ACC112 (cell line): ENCODE measurements around the gene CPAMD8.
"Not testable (repeated sequence)": the region's sequence is repeated elsewhere in the genome, so short reads cannot be mapped to it uniquely, and the experiment has no call there.

Source experiments
- H2AFZ ChIP-seq: fragments of 200-600 bp; sonication (generic); one replicate; pipeline ENCODE4 v1.6.0; 2017; ENCODE audit warnings: antibody characterized with exemption, low read length; ENCODE audit not compliant: unreplicated experiment
- H3K27ac ChIP-seq: fragments of 200-600 bp; sonication (generic); 2 replicates; pipeline ENCODE4 v1.5.1; 2014; ENCODE audit warnings: low read depth, mild to moderate bottlenecking, antibody characterized with exemption, low read length, moderate library complexity
- H3K27me3 ChIP-seq: fragments of 200-600 bp; sonication (generic); 2 replicates; pipeline ENCODE4 v1.6.1; 2014; ENCODE audit warnings: mild to moderate bottlenecking, antibody characterized with exemption, low read length, moderate library complexity, mixed read lengths; ENCODE audit not compliant: insufficient read depth
- H3K36me3 ChIP-seq: fragments of 200-600 bp; sonication (generic); 2 replicates; pipeline ENCODE4 v1.6.1; 2016; ENCODE audit warnings: mild to moderate bottlenecking, antibody characterized with exemption, low read length, moderate library complexity, mixed read lengths; ENCODE audit not compliant: insufficient read depth
- H3K4me1 ChIP-seq: fragments of 200-600 bp; sonication (generic); one replicate; pipeline ENCODE4 v1.6.1; 2016; ENCODE audit warnings: low read length, mixed read lengths; ENCODE audit not compliant: insufficient read depth, unreplicated experiment, control insufficient read depth
- H3K4me3 ChIP-seq: fragments of 200-600 bp; sonication (generic); 2 replicates; pipeline ENCODE4 v1.5.1; 2014; ENCODE audit warnings: mild to moderate bottlenecking, low read depth, low read length
- H3K79me2 ChIP-seq: fragments of 200-600 bp; sonication (generic); one replicate; pipeline ENCODE4 v1.6.0; 2016; ENCODE audit warnings: low read length; ENCODE audit not compliant: control insufficient read depth, unreplicated experiment, insufficient read depth

Gene CPAMD8

DNA sequence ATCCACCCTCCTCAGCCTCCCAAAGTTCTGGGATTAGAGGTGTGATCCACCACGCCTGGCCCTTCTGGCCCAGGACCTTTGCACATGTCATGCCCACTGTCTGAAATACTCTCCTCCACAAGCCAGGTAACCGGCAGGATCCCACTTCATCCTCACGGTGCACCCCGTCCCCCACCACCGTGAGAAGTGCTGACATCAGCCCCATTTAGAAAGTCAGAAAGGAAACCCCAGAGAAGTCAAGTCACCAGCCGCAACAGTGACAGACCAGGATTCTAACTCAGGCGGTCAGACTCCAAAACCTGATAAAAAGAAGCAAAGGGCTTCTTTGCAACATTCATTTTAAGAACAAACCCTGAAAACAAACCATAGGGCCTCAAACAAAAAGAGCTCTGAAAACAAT, 3.9 kb downstream of the CPAMD8 start:
- H3K4me3 ChIP-seq, result no peak overlapping the region
- no peaks in the 10 kb centered on the region for H3K36me3 ChIP-seq
- no peak overlapping the region for H2AFZ ChIP-seq
- peaks cover 12% of the 10 kb centered on the region for H3K4me1 ChIP-seq
- peaks cover 26% of the 10 kb centered on the region for H3K27me3 ChIP-seq
- no peaks in the 10 kb centered on the region for H3K79me2 ChIP-seq
- no peak overlapping the region for H3K27ac ChIP-seq

GRCh38 chr19:17021793-17022590, 4.6 kb downstream of the CPAMD8 start:
- Histone ChIP-seq H3K27me3 (peaks cover 19% of the 10 kb centered on the region), H3K27ac (no peak overlapping the region), H2AFZ (no peak overlapping the region), H3K4me1 (peaks cover 12% of the 10 kb centered on the region), H3K79me2 (no peaks in the 10 kb centered on the region), H3K36me3 (no peaks in the 10 kb centered on the region), H3K4me3 (no peak overlapping the region)

- no peaks in the 10 kb centered on the region for H3K79me2 ChIP-seq
- H3K27ac ChIP-seq, result no peak overlapping the region
- H3K4me3 ChIP-seq, result no peak overlapping the region
- H3K27me3 ChIP-seq, result peaks cover 19% of the 10 kb centered on the region
- H3K4me1 ChIP-seq, result peaks cover 12% of the 10 kb centered on the region
- no peaks in the 10 kb centered on the region for H3K36me3 ChIP-seq
- no peak overlapping the region for H2AFZ ChIP-seq
Measured at GRCh38 chr19:17021328-17021727, 5.3 kb downstream of the CPAMD8 start.

DNA sequence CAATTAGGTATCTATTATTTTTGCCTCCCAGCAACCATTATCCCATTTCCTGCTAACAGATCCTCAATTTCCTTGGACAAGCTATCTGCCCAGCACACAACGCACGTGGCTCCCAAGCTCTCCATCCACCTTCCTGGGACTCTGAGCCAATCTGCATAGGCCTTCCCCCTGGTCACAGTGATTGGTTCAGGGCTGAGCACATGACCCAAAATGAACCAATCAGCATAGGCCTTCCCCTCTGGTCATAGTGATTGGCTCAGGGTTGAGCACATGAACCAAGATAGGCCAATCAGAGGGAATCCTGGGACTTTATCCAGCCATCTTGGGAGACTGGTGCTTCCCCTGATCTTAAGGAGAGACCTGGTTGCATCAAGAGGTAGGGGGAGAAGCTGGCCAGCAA, 5.8 kb downstream of the CPAMD8 start:
- Histone ChIP-seq H3K27ac (no peak overlapping the region), H3K79me2 (no peaks in the 10 kb centered on the region), H3K27me3 (peaks cover 14% of the 10 kb centered on the region), H3K36me3 (no peaks in the 10 kb centered on the region), H3K4me1 (peaks cover 12% of the 10 kb centered on the region), H2AFZ (no peak overlapping the region), H3K4me3 (no peak overlapping the region)

DNA sequence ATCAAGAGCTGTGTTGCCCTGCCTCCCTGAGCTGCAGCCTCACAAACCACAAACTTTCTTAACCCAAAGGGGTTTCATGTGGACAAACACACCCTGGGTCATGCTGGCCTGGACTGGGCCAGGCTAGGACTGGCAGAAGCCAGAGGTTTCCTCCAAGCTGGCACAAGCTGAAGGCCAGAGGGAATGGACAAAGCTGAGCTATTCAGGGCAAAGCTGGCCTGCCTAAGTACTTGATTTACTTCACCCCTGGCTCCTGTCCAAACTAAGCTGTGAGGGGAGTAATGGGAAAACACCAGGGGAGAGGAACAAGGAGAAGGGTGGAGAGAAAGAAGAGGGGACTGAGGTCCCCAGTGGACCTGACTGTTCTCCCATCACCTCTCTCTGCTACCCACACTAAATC, 6.2 kb downstream of the CPAMD8 start:
- Histone ChIP-seq H3K36me3 (no peaks in the 10 kb centered on the region), H3K27me3 (peaks cover 12% of the 10 kb centered on the region), H3K27ac (no peak overlapping the region), H3K4me1 (peaks cover 12% of the 10 kb centered on the region), H3K79me2 (no peaks in the 10 kb centered on the region), H3K4me3 (no peak overlapping the region), H2AFZ (no peak overlapping the region)

DNA sequence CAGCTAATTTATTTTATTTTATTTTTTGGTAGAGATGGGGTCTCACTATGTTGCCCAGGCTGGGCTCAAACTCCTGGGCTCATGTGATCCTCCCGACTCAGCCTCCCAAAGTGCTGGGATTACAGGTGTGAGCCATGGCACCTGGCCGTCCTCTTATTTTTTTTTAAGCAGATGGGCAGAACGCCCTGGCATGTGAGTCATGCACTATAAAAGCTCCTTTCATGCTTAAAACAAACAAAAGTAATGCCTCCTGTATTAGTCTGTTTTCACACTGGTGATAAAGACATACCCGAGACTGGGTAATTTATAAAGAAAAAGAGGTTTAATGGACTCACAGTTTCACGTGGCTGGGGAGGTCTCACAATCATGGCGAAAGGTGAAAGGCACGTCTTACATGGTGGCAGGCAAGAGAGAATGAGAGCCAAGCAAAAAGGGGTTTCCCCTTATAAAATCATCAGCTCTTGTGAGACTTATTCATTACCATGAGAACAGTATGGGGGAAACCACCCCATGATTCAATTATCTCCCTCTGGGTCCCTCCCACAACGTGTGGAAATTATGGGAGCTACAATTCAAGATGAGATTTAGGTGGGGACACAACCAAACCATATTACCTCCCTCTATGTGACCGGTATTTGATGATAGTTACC, 12.3 kb downstream of the CPAMD8 start:
- not testable (repeated sequence) for H3K27ac ChIP-seq, H3K79me2 ChIP-seq, H3K36me3 ChIP-seq, H2AFZ ChIP-seq, H3K4me1 ChIP-seq, H3K27me3 ChIP-seq, H3K4me3 ChIP-seq

DNA sequence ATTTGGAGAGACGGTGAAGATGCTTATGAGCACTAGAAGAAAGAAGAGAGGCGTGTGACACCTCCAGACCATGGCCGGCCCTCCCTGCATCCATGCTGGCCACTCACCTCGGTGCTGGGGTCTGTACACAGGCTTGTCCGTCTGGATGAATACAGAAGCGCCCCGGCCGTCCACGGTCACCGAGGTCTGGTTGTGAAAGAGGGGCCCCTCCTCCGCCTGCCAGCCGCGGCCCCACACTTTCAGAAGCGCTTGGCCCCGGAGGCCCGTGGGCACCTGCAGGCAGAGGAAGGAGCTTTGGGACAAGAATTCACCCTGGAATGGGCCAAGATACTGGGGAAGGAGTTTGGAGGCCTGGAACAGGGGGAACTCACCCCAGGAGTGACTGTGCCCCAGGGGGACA, 15.1 kb downstream of the CPAMD8 start:
- H3K27ac ChIP-seq, result no peak overlapping the region
- no peaks in the 10 kb centered on the region for H3K36me3 ChIP-seq
- H3K79me2 ChIP-seq, result no peaks in the 10 kb centered on the region
- H3K4me3 ChIP-seq, result no peak overlapping the region
- H2AFZ ChIP-seq, result no peak overlapping the region
- peaks cover 4% of the 10 kb centered on the region for H3K27me3 ChIP-seq
- H3K4me1 ChIP-seq, result no peaks in the 10 kb centered on the region

- H2AFZ ChIP-seq, result no peak overlapping the region
- no peak overlapping the region for H3K4me3 ChIP-seq
- no peaks in the 10 kb centered on the region for H3K36me3 ChIP-seq
- H3K79me2 ChIP-seq, result no peaks in the 10 kb centered on the region
- no peak overlapping the region for H3K27ac ChIP-seq
- H3K27me3 ChIP-seq, result peaks cover 4% of the 10 kb centered on the region
- H3K4me1 ChIP-seq, result no peaks in the 10 kb centered on the region
Measured at GRCh38 chr19:17006579-17006978, 20.0 kb downstream of the CPAMD8 start.

DNA sequence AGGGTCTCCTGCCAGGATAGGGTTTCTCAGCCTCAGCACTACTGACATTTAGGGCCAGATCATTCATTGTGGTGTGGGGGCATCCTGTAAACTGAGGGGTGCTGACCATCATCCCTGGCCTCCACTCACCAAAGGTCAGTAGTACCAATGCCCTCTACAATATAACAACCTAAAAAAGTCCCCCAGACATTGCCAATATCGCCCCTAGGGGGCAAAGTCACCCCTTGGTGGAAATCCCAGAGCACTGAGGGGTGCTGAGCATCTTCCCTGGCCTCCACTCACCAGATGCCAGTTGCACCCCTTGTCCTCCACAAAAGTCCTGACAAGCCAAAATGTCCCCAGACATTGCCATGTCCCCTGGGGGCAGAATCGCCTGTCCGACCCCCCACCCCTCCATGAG, 21.6 kb downstream of the CPAMD8 start:
- Histone ChIP-seq H3K27me3 (peaks cover 4% of the 10 kb centered on the region), H3K27ac (no peak overlapping the region), H3K4me3 (no peak overlapping the region), H3K36me3 (no peaks in the 10 kb centered on the region), H3K4me1 (no peaks in the 10 kb centered on the region), H3K79me2 (no peaks in the 10 kb centered on the region), H2AFZ (no peak overlapping the region)

GRCh38 chr19:17004386-17004785, 22.2 kb downstream of the CPAMD8 start:
- no peaks in the 10 kb centered on the region for H3K4me1 ChIP-seq
- no peaks in the 10 kb centered on the region for H3K79me2 ChIP-seq
- H3K4me3 ChIP-seq, result no peak overlapping the region
- peaks cover 4% of the 10 kb centered on the region for H3K27me3 ChIP-seq
- H2AFZ ChIP-seq, result no peak overlapping the region
- H3K36me3 ChIP-seq, result no peaks in the 10 kb centered on the region
- H3K27ac ChIP-seq, result no peak overlapping the region

GRCh38 chr19:17002455-17002854, 24.2 kb downstream of the CPAMD8 start:
- no peaks in the 10 kb centered on the region for H3K36me3 ChIP-seq

More at GRCh38 chr19:17002455-17002854, 24.2 kb downstream of the CPAMD8 start:
- H3K27me3 ChIP-seq, result peaks cover 4% of the 10 kb centered on the region
- H2AFZ ChIP-seq, result no peak overlapping the region
- H3K4me3 ChIP-seq, result no peak overlapping the region
- no peaks in the 10 kb centered on the region for H3K79me2 ChIP-seq
- H3K27ac ChIP-seq, result no peak overlapping the region
- H3K4me1 ChIP-seq, result no peaks in the 10 kb centered on the region
